Panc1 (cell line): ENCODE data around the gene PARP15.
A peak's percentile ranks its signal among the peaks of the same experiment; 100 is the strongest.

Experiments used
- POLR2AphosphoS5 ChIP-seq: IDR thresholded peaks from 2 replicates; pipeline ENCODE4 v1.6.1; 2012; ENCODE audit warnings: mild to moderate bottlenecking, low read depth, low read length, moderate library complexity
- SIN3A ChIP-seq: IDR thresholded peaks from 2 replicates; pipeline ENCODE4 v1.6.1; 2012; ENCODE audit warnings: low read depth, mild to moderate bottlenecking, low read length, moderate library complexity, borderline replicate concordance; ENCODE audit not compliant: insufficient read depth
- TCF7L2 ChIP-seq: IDR thresholded peaks from 2 replicates; pipeline ENCODE4 v1.6.1; 2011; ENCODE audit warnings: mild to moderate bottlenecking, low read depth, low read length, inconsistent platforms
- TF ChIP-seq, protein P1 (sequence below): fragments of 450-650 bp; IDR thresholded peaks from 2 replicates; pipeline ENCODE4 v1.5.1; 2017; ENCODE audit warnings: mild to moderate bottlenecking

DNA sequence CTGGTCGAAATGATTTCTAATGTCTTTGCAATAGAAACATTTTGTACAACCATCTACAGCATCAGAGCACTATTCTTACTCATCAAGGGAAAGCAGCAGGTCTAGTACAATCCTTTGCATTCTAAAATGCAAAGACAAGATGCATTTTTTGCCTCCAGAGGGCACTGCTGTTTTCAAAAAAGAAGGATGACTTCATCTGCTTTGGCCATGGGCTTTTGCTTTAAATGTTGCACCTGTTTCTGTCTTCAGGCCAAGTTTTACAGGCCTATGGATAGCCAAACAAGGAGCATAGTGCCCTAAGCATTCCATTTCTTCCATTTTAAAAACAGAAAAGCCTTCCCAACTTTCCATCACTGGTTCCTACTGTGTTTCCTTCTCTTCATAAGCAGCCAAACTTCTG is 16.8 kb upstream of the PARP15 start:
- TF ChIP-seq, protein P1, sequence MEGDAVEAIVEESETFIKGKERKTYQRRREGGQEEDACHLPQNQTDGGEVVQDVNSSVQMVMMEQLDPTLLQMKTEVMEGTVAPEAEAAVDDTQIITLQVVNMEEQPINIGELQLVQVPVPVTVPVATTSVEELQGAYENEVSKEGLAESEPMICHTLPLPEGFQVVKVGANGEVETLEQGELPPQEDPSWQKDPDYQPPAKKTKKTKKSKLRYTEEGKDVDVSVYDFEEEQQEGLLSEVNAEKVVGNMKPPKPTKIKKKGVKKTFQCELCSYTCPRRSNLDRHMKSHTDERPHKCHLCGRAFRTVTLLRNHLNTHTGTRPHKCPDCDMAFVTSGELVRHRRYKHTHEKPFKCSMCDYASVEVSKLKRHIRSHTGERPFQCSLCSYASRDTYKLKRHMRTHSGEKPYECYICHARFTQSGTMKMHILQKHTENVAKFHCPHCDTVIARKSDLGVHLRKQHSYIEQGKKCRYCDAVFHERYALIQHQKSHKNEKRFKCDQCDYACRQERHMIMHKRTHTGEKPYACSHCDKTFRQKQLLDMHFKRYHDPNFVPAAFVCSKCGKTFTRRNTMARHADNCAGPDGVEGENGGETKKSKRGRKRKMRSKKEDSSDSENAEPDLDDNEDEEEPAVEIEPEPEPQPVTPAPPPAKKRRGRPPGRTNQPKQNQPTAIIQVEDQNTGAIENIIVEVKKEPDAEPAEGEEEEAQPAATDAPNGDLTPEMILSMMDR: peak; percentile 80
- TF ChIP-seq SIN3A: no peak
- TF ChIP-seq POLR2AphosphoS5: no peak
- no peak for TF ChIP-seq TCF7L2
